ENCODE results near the gene TLE4. TPM values are rescaled to one million over a fixed set of nuclear protein-coding genes. Genes with fewer than 3 reads are reported as not detected.
"Not testable (repeated sequence)": the region's sequence is repeated elsewhere in the genome, so short reads cannot be mapped to it uniquely, and the experiment has no call there.

Gene TLE4
- total RNA-seq, 2 experiments from 2014 or later: 125 to 136 TPM

GRCh38 chr9:79639354-79639753, 67.6 kb downstream of the TLE4 start:
- H3K4me1 Mint-ChIP-seq (ENCODE audit: low read depth): peaks cover 76% of the 10 kb centered on the region
- CTCF ChIA-PET: no interaction called here

GRCh38 chr9:79640067-79640466, 68.3 kb downstream of the TLE4 start:
- Mint-ChIP-seq H3K4me1 (ENCODE audit: low read depth) (peaks cover 69% of the 10 kb centered on the region), H3K27ac (peak overlapping the region; percentile 8), H3K4me3 (peak overlapping the region; percentile 51), H3K36me3 (ENCODE audit: low read depth) (peaks cover 81% of the 10 kb centered on the region), H3K9me3 (peaks cover 13% of the 10 kb centered on the region)
- peak in 1 of 14 experiments; percentile 51 for DNase-seq
- H3K4me3 ChIP-seq (ENCODE audit: low read length); CTCF ChIA-PET; H3K27me3 ChIP-seq (ENCODE audit: control insufficient read depth in 1 of 2, insufficient read depth in 2 of 2, low read length in 2 of 2); H3K9me3 ChIP-seq (ENCODE audit: control insufficient read depth in 1 of 2, insufficient read depth in 1 of 2, low read length in 2 of 2); H3K27ac ChIP-seq (ENCODE audit: low read depth in 1 of 2, low read length in 2 of 2); intact Hi-C loops (cut with DNase I, micrococcal nuclease); H3K27me3 Mint-ChIP-seq; H3K4me1 ChIP-seq (ENCODE audit: insufficient read depth, low read length): not testable (repeated sequence)
- POLR2A ChIA-PET: interaction anchor here (0.9 to 2.1 kb wide), 3 partner anchors 16 to 68 kb away, joined by 4 to 16 read pairs (median 5); partner anchors contain the start of gene TLE4
- peaks cover 10% of the 10 kb centered on the region for H3K36me3 ChIP-seq (ENCODE audit: insufficient read depth, low read length)
- peak; percentile 34 for ATAC-seq (ENCODE audit: poor library complexity)

More at GRCh38 chr9:79639354-79639753, 67.6 kb downstream of the TLE4 start:
- Mint-ChIP-seq H3K36me3 (ENCODE audit: low read depth) (peaks cover 80% of the 10 kb centered on the region), H3K27me3 (no peaks in the 10 kb centered on the region), H3K27ac (no peak overlapping the region), H3K9me3 (peaks cover 13% of the 10 kb centered on the region), H3K4me3 (no peak overlapping the region)
- POLR2A ChIA-PET: interaction anchor here (0.9 to 2.3 kb wide), 5 partner anchors 15 to 68 kb away, joined by 4 to 16 read pairs (median 6); partner anchors contain the start of gene TLE4
- Histone ChIP-seq H3K9me3 (ENCODE audit: control insufficient read depth in 1 of 2, insufficient read depth in 1 of 2, low read length in 2 of 2) (peaks cover 0 to 6% of the 10 kb centered on the region in 2 experiments), H3K36me3 (ENCODE audit: insufficient read depth, low read length) (peaks cover 6% of the 10 kb centered on the region), H3K4me3 (ENCODE audit: low read length) (no peak overlapping the region), H3K27ac (ENCODE audit: low read depth in 1 of 2, low read length in 2 of 2) (no peak overlapping the region), H3K27me3 (ENCODE audit: control insufficient read depth in 1 of 2, insufficient read depth in 2 of 2, low read length in 2 of 2) (no peaks in the 10 kb centered on the region), H3K4me1 (ENCODE audit: insufficient read depth, low read length) (peaks cover 4% of the 10 kb centered on the region)
- intact Hi-C loops (cut with DNase I, micrococcal nuclease): no loop called here
- ATAC-seq (ENCODE audit: poor library complexity) (no peak), DNase-seq (no peak)
- no peak for TF ChIP-seq CTCF (IDR thresholded peaks at IDR 0.05)

- H3K27me3 Mint-ChIP-seq: no peaks in the 10 kb centered on the region
- H3K4me3 ChIP-seq (ENCODE audit: low read length): no peak overlapping the region
- H3K27me3 ChIP-seq (ENCODE audit: control insufficient read depth in 1 of 2, insufficient read depth in 2 of 2, low read length in 2 of 2): no peaks in the 10 kb centered on the region
- no peak overlapping the region for H3K4me3 Mint-ChIP-seq
- H3K36me3 ChIP-seq (ENCODE audit: insufficient read depth, low read length): peaks cover 10% of the 10 kb centered on the region
- peaks cover 13% of the 10 kb centered on the region for H3K9me3 Mint-ChIP-seq
- no peak for ATAC-seq (ENCODE audit: poor library complexity)
- H3K36me3 Mint-ChIP-seq (ENCODE audit: low read depth): peaks cover 75% of the 10 kb centered on the region
- no peak for TF ChIP-seq CTCF (IDR thresholded peaks at IDR 0.05)
- intact Hi-C loops (cut with DNase I, micrococcal nuclease): no loop called here
- H3K9me3 ChIP-seq (ENCODE audit: control insufficient read depth in 1 of 2, insufficient read depth in 1 of 2, low read length in 2 of 2): peaks cover 4 to 6% of the 10 kb centered on the region in 2 experiments
- ChIA-PET POLR2A (interaction anchor here (0.6 to 2.1 kb wide), 3 partner anchors 8 to 264 kb away, joined by 3 to 16 read pairs (median 3); partner anchors contain the start of gene TLE4), CTCF (no interaction called here)
- H3K27ac ChIP-seq (ENCODE audit: low read depth in 1 of 2, low read length in 2 of 2): no peak overlapping the region
- peaks cover 60% of the 10 kb centered on the region for H3K4me1 Mint-ChIP-seq (ENCODE audit: low read depth)
- H3K4me1 ChIP-seq (ENCODE audit: insufficient read depth, low read length): peaks cover 4% of the 10 kb centered on the region
- no peak overlapping the region for H3K27ac Mint-ChIP-seq
- no peak for DNase-seq
These were observed 69.3 kb downstream of the TLE4 start for GRCh38 chr9:79641070-79641469.

- intact Hi-C loops (cut with DNase I, micrococcal nuclease): no loop called here
- DNase-seq: no peak
- Histone ChIP-seq H3K9me3 (ENCODE audit: control insufficient read depth in 1 of 2, insufficient read depth in 1 of 2, low read length in 2 of 2) (peaks cover 4 to 6% of the 10 kb centered on the region in 2 experiments), H3K27ac (ENCODE audit: low read depth in 1 of 2, low read length in 2 of 2) (no peak overlapping the region), H3K4me3 (ENCODE audit: low read length) (no peak overlapping the region), H3K36me3 (ENCODE audit: insufficient read depth, low read length) (peaks cover 8% of the 10 kb centered on the region), H3K4me1 (ENCODE audit: insufficient read depth, low read length) (peaks cover 4% of the 10 kb centered on the region), H3K27me3 (ENCODE audit: control insufficient read depth in 1 of 2, insufficient read depth in 2 of 2, low read length in 2 of 2) (no peaks in the 10 kb centered on the region)
- ChIA-PET POLR2A (interaction anchor here (1.2 kb wide), 1 partner anchor 71 kb away, joined by 5 read pairs; the partner anchor contains the start of gene TLE4), CTCF (interaction anchor here (0.9 kb wide), 1 partner anchor 10 kb away, joined by 3 read pairs; no protein-coding TSS in a partner anchor)
- ATAC-seq (ENCODE audit: poor library complexity): no peak
- Mint-ChIP-seq H3K36me3 (ENCODE audit: low read depth) (peaks cover 66% of the 10 kb centered on the region), H3K27ac (no peak overlapping the region), H3K9me3 (peaks cover 13% of the 10 kb centered on the region), H3K27me3 (no peaks in the 10 kb centered on the region), H3K4me3 (no peak overlapping the region), H3K4me1 (ENCODE audit: low read depth) (peaks cover 47% of the 10 kb centered on the region)
- TF ChIP-seq CTCF (IDR thresholded peaks at IDR 0.05): no peak
These were observed 70.9 kb downstream of the TLE4 start for GRCh38 chr9:79642671-79643070.

Data from CD4-positive, alpha-beta T cell (primary cell).